DND-41 (cell line): Measurements from ENCODE around the gene TAPT1.

Experiments
- ATAC-seq: fragments of 200-7000 bp; cut with Tn5 transposase; 3 replicates; pipeline ENCODE4 v1.9.1; 2021; ENCODE audit warnings: low read depth; ENCODE audit not compliant: insufficient read depth
- DNase-seq: peaks from one replicate; pipeline ENCODE4 v3.0.0-alpha.2; 2020
- H2AFZ ChIP-seq: 2 replicates; pipeline ENCODE4 v1.6.0; 2012; ENCODE audit warnings: low read depth, low read length
- H3K27ac ChIP-seq: 2 replicates; pipeline ENCODE4 v1.5.1; 2012; ENCODE audit warnings: low read length, inconsistent platforms
- H3K27me3 ChIP-seq: fragments of 200-600 bp; sonication (generic); 2 replicates; pipeline ENCODE4 v1.6.0; 2012; ENCODE audit warnings: low read length, mild to moderate bottlenecking, inconsistent platforms; ENCODE audit not compliant: insufficient read depth, poor library complexity
- H3K36me3 ChIP-seq: 2 replicates; pipeline ENCODE4 v1.5.1; 2012; ENCODE audit warnings: low read length, inconsistent platforms; ENCODE audit not compliant: insufficient read depth
- H3K4me1 ChIP-seq: 2 replicates; pipeline ENCODE4 v1.5.1; 2012; ENCODE audit warnings: mild to moderate bottlenecking, low read length; ENCODE audit not compliant: insufficient read depth
- H3K4me2 ChIP-seq: 2 replicates; pipeline ENCODE4 v1.6.0; 2012; ENCODE audit warnings: mild to moderate bottlenecking, moderate library complexity, low read length, inconsistent platforms; ENCODE audit not compliant: insufficient read depth
- H3K4me3 ChIP-seq, 2 experiments: fragments of 200-600 bp in 1 of 2; shearing (Covaris generic) in 1 of 2; 2 replicates each; pipeline ENCODE4 v1.5.1; 2012 to 2016; ENCODE audit warnings: inconsistent platforms in 2 of 2, low read length in 2 of 2, mild to moderate bottlenecking in 2 of 2, low read depth in 1 of 2, moderate library complexity in 1 of 2
- H3K79me2 ChIP-seq: 2 replicates; pipeline ENCODE4 v1.6.0; 2012; ENCODE audit warnings: low read length, inconsistent platforms; ENCODE audit not compliant: insufficient read depth
- H3K9ac ChIP-seq: 2 replicates; pipeline ENCODE4 v1.6.0; 2012; ENCODE audit warnings: low read depth, mild to moderate bottlenecking, inconsistent platforms, low read length, moderate library complexity
- H3K9me3 ChIP-seq: 2 replicates; pipeline ENCODE4 v1.5.1; 2012; ENCODE audit warnings: low read length, moderate library complexity, mild to moderate bottlenecking, inconsistent platforms; ENCODE audit not compliant: insufficient read depth, severe bottlenecking
- H4K20me1 ChIP-seq: 2 replicates; pipeline ENCODE4 v1.6.0; 2012; ENCODE audit warnings: low read length; ENCODE audit not compliant: insufficient read depth
- CTCF ChIP-seq: IDR thresholded peaks from 2 replicates; pipeline ENCODE4 v1.5.1; 2012; ENCODE audit warnings: borderline replicate concordance, low read length, moderate library complexity, mild to moderate bottlenecking; ENCODE audit not compliant: poor library complexity, severe bottlenecking; ENCODE audit errors: extremely low read depth
- EZH2 ChIP-seq: IDR thresholded peaks from 3 replicates; pipeline ENCODE4 v1.6.1; 2012; ENCODE audit warnings: borderline replicate concordance, low read depth, mild to moderate bottlenecking, moderate library complexity, low read length, inconsistent platforms; ENCODE audit not compliant: severe bottlenecking

The TAPT1 gene

GRCh38 chr4:16171831-16172230, 54.4 kb downstream of the TAPT1 start:
- Histone ChIP-seq H2AFZ (no peak overlapping the region), H3K9me3 (no peaks in the 10 kb centered on the region), H3K4me1 (no peaks in the 10 kb centered on the region), H4K20me1 (no peaks in the 10 kb centered on the region), H3K27me3 (no peaks in the 10 kb centered on the region), H3K79me2 (no peaks in the 10 kb centered on the region), H3K4me3 (no peak overlapping the region), H3K36me3 (peaks cover 67% of the 10 kb centered on the region; the same call in 1 of the 2 replicates), H3K27ac (no peak overlapping the region), H3K4me2 (no peak overlapping the region), H3K9ac (no peak overlapping the region)
- ATAC-seq, result no peak
- DNase-seq, result no peak
- TF ChIP-seq CTCF, result no peak
- TF ChIP-seq EZH2, result no peak

- TF ChIP-seq EZH2 (no peak), CTCF (no peak)
- Histone ChIP-seq H3K4me2 (no peak overlapping the region), H3K4me3 (no peak overlapping the region), H3K9me3 (no peaks in the 10 kb centered on the region), H3K79me2 (no peaks in the 10 kb centered on the region), H2AFZ (no peak overlapping the region), H3K9ac (no peak overlapping the region), H3K27me3 (no peaks in the 10 kb centered on the region), H3K36me3 (peaks cover 75% of the 10 kb centered on the region), H4K20me1 (no peaks in the 10 kb centered on the region), H3K27ac (no peak overlapping the region), H3K4me1 (no peaks in the 10 kb centered on the region)
- ATAC-seq (no peak), DNase-seq (no peak)
Measured at GRCh38 chr4:16169490-16169889, 56.8 kb downstream of the TAPT1 start.

- Histone ChIP-seq H3K27ac (no peak overlapping the region), H2AFZ (no peak overlapping the region), H3K4me3 (no peak overlapping the region), H3K4me1 (no peaks in the 10 kb centered on the region), H3K9ac (no peak overlapping the region), H4K20me1 (no peaks in the 10 kb centered on the region), H3K27me3 (no peaks in the 10 kb centered on the region), H3K9me3 (no peaks in the 10 kb centered on the region), H3K4me2 (no peak overlapping the region), H3K36me3 (peaks cover 76% of the 10 kb centered on the region), H3K79me2 (no peaks in the 10 kb centered on the region)
- TF ChIP-seq CTCF, result no peak
- no peak for TF ChIP-seq EZH2
- ATAC-seq (no peak), DNase-seq (no peak)
Measured at GRCh38 chr4:16168710-16169388, 57.4 kb downstream of the TAPT1 start.

DNA sequence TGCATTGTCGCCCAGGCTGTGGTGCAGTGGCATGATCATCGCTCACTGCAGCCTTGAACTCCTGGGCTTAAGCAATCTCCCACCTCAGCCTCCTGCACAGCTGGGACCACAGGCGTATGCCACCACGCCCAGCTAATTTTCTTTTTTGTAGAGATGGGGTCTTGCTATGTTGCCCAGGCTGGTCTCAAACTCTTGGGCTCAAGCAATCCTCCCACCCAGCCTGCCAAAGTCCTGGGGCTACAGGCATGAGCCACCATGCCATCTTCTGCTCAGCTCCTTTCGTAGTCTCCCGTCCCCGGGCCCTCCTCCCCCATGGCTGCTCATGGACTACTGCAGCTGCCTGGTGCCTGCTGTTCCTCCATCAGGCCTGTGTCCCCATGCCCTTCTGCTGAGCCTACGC, 58.1 kb downstream of the TAPT1 start:
- Histone ChIP-seq H3K9ac (no peak overlapping the region), H3K4me3 (no peak overlapping the region), H2AFZ (no peak overlapping the region), H4K20me1 (no peaks in the 10 kb centered on the region), H3K9me3 (no peaks in the 10 kb centered on the region), H3K27me3 (no peaks in the 10 kb centered on the region), H3K79me2 (no peaks in the 10 kb centered on the region), H3K27ac (no peak overlapping the region), H3K4me1 (no peaks in the 10 kb centered on the region), H3K4me2 (no peak overlapping the region), H3K36me3 (peaks cover 77% of the 10 kb centered on the region)
- no peak for DNase-seq
- no peak for TF ChIP-seq CTCF
- TF ChIP-seq EZH2, result no peak
- ATAC-seq, result no peak
